GM18511 (cell line): Measurements from ENCODE around the gene GARIN5A.

ENCODE experiments used
- ATAC-seq: cut with Tn5 transposase; IDR thresholded peaks from one replicate; pipeline ENCODE4 v1.9.1; 2021; ENCODE audit warnings: mild to moderate bottlenecking, moderate library complexity; ENCODE audit not compliant: unreplicated experiment

Gene GARIN5A

DNA sequence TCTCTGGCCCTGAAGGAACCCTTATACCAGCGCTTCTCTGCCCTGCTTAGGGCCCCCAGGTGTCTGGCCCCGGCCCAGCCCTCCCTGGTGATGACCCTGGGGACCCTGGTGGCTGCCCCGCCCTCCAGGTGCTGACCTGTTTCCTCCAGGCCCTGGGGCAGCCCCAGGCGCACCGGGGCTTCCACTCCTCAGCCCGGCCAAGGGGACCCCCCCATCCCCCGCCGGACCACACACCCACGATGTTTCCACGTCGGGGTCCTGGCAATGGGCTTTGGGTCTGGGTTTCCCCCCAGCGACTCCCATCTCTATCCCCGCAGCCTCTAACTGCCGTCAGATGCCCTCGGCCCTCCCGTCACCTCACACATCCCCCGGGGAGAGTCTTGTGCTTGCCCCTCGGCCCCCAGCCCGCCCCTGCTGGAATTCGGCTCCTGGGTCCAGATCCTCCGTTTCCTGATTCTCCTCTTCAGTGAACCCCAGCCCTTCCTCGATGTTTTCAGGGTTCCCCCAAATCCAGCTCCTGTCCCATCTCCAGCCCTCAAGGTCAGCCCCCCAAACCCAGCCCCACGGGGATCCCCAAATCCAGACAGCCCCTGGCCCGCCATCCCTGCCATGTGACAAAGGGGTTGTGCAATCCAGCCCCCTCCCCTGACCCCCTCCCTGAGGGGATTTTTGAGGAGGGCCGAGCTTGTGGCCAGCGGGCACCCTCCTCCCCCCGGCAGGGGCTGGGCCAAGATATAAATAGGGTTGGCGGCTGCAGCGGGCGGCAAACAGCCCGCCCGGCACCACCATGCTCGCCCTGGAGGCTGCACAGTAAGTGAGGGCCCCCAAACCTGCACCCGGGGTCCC lies 58.2 kb downstream of the GARIN5A start, which contains the start of gene SPIB:
TSS of gene SPIB (plus strand) at position 763 of the 846 bp plus-strand sequence. CDS start at position 788, 25 bp downstream.
- ATAC-seq, result no peak

DNA sequence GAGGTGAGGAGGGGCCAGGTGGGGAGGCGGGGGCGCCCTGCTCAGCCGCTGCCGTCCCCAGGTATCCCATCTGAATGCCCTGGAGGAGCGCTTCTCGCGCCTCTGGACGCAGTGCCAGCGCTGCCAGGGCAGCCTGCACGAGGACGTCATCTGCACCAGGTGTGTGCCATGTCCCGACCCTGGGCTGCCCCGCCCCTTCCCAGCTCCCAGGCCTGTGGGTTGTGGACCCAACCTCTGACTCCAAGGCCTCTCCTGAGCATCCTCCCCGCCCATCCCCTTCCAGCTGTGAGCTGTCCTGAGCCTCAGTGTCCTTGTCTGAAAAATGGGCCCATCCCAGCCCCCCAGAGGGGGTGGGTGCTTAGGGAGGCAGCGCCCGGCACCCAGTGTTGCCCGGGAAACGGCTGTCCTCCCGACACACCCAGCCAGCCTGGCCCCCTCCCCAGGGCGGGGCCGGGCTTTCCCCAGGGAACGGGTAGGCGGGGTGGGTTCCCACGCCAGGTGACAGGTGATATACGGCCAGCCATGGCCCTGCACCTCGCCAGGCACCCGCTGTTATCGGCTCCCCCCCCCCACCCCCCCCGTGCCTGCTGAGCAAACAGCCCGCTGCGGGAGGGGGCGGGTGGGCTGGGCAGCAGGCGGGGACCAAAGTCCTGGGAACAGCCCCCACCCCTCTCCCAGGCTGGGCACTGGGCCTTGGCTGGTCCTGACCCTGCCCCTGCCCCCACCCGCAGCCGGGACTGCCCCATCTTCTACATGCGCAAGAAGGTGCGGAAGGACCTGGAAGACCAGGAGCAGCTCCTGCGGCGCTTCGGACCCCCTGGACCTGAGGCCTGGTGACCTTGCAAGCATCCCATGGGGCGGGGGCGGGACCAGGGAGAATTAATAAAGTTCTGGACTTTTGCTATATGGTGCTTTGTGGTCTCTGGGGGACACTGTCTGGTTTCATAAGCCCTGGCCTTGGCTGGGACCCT lies 59.3 kb downstream of the GARIN5A start:
- ATAC-seq, result no peak
